Suppressor macrophage treated with lipopolysaccharide for 4 hours (primary cell): ENCODE measurements around the gene USP35.

ENCODE experiments used
- DNase-seq: peaks from one replicate; pipeline ENCODE4 v3.0.0-alpha.2; 2020

The USP35 gene

GRCh38 chr11:78244080-78244479 lies 55.4 kb downstream of the USP35 start:
- no peak for DNase-seq

GRCh38 chr11:78244546-78245255 lies 56.0 kb downstream of the USP35 start:
- peak; percentile 32 for DNase-seq

DNA sequence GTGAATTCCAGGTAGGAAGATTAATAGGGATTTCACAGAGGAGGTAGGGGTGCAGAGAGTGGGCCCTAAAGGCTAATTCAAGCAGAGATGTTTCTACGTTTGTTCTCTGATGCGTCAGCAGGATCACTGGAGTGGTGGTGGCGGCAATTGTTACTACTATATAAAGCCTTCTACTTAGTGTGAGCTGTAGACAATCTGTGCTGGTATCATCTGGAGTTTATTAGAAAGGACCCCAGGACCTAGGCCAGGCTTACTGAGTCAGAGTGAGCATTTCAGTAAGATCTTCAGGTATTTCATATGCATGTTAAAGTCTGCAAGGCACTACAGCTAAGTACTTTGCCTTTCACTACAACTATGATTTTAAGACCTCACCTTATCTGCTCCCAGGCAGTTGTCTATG lies 59.5 kb downstream of the USP35 start:
- no peak for DNase-seq

DNA sequence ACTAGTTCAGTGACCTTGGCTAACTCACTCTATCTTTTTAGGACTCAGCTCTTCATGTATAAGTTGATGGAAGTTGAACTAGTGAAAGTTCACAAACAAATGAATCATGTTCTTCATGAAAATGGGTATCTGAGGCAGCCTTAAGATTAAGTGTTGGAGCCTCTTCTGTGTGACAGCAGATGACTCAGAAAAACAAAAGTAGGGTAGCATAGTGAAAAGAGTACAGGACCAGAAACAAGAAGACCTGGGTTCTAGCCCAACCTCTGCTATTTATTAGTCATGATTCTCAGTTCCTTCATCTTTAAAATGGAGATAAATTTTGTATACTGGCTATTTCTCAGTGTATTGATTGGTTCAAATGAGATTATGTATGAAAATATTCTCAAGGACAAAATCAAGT lies 60.2 kb downstream of the USP35 start:
- DNase-seq = no peak

DNA sequence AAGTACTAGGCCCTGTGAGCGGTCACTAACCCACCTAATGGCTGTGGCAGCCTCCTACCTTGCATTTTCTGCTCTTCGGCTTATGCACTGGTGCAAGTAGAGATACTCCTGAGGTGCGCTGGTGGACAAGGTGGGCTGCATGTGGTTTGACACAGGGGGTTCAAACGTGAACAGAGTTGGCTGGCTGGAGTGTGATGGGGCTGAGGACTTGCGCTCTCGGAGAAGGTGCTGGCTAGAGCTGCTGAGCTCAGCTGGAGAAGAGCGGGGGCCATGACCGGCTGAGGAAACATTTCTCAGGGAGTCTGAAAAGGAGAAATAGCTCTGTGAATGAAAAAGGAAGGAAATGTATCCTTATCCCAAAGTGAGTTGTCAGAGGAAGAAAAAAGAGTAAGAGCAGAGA lies 61.4 kb downstream of the USP35 start:
- DNase-seq = no peak

DNA sequence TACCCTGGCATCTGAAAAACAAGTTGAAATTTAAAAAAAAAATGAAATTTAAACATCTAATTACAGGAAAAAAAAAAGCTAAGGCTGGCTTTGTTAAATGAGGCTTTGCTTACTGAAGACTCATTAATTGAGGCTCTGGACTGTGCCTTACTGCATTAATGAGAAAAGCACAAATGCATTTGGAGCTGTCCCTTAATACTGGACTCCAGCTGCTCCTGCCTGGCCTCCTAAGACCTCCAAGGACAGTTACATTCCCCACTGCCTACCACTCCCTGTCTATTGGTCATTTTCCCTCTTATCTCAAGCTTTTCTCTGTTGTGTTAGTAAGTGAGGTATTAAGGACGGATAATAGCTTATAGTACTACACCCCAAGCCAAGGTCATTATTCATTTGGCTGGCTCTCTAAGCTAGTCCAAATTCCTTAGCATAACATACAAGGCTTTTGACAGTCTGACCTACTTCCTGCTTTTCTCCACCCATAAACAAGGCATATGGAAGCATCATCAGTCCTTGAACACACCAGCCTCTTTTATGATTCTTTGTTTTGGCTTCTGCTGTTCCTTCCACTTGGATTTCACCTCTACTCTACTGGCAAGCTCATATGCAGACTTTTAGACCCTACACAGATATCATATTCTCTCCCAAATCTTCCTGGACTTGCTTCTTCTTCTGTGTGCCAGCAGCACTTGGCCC lies 62.5 kb downstream of the USP35 start:
- no peak for DNase-seq

- no peak for DNase-seq
These were observed 65.1 kb downstream of the USP35 start for GRCh38 chr11:78253797-78254196.

DNA sequence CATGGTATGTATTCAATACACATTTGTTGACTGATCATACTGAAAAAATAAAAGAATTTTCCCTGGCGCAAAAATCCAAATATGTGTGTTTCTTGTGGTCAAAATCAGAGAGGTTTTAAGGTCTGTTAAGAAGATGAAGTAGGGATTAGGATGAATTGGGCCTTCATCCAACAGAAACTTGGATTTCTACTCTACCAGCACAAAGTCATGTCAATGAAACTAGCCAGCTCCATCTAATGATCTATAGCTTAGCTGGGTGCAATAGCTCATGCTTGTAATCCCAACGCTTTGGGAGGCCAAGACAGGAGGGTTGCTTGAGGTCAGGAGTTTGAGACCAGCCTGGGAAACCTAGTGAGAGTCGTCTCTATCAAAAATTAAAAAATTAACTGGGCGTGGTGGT lies 65.5 kb downstream of the USP35 start:
- DNase-seq = no peak

GRCh38 chr11:78255919-78256318 lies 67.2 kb downstream of the USP35 start:
- DNase-seq = no peak

- DNase-seq = peak; percentile 24
These were observed 68.2 kb downstream of the USP35 start for GRCh38 chr11:78256962-78257361.

DNA sequence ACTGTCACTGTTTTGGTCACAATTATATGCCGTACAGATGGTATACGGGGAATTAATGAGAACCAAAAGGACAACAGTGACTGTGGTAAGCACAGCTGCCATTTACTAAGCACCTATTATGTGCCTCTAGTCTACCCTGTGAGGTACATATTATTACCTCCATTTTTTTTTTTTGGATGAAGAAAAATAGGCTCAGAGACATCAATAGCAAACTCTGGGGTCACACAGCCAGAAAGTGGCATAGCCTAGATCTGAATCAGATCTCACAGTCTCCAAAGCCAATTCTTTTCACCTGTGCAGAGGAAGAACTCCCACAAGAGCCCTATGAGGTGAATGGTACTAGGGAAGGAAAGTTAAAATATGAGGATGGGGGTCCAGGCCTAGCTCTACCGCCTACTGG lies 68.9 kb downstream of the USP35 start:
- no peak for DNase-seq

DNA sequence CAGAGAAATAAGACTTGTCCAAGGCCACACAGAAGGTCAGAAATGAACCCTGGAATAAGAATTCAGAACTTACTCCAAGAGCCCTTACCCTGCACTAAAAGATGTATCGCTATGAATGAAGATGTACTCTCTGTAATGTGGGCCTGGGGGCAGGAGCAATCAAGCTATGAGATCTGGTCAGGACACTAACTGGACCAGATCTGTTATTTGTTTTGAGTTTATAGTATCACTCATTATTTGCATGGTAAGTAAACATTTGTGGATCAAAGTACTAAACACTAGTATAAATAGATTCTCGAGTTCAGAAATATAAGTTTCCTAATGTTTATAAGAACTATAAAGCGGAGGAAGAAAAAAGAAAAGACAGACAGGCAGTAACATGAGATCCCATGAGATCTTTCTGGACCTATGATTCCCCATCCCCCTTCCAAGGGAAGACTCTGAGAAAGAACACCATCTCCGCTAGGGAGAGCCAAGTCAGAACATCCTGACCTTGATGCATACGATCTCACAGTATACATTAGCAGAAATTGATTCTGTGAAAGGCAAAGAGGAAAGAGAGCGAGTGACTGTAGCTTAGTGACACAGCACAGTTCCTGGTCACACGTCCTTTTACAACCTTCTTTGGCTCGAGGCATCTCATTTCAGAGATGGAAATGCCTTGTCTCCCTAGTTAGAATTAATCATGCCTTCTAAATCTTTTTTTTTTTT lies 71.2 kb downstream of the USP35 start:
- DNase-seq = no peak

GRCh38 chr11:78261367-78261766 lies 72.6 kb downstream of the USP35 start:
- no peak for DNase-seq

GRCh38 chr11:78261828-78262227 lies 73.1 kb downstream of the USP35 start:
- no peak for DNase-seq

DNA sequence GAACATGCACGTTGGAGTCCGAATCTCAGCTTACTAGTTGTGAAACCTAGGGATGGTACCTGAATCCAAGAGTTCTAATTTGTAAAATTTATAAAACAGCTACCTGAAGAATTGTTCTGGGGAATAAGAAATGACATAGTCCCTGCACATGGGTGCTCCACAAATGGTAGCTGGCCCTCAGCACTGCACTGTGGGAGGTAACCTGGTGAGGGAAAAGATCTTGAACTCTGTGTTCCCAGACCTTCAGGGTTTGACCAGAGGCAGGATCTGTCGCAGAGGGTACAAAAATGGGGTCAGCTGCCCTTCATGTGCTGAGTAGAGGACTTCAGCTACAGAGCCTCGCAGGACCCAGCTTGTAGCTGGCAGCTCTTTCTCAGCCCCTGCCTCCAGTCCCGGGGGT lies 73.5 kb downstream of the USP35 start:
- DNase-seq = no peak

DNA sequence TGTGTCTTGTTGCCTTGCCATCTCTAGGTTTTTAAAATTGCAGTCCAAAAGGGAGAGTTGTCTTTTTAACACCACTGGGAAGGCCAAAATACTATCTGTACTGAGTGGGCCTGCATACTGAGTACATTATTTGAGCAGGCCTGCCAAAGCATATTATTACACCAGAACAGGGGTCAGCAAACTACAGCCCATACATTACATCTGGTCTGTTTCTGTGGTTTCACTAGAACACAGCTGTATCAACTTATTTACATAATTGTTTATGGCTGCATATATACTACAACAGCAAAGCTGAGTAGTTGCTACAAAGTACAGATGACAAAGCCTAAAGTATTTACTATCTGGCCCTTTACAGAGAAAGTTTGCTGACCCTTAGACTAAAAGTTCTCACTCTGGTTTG lies 74.0 kb downstream of the USP35 start:
- no peak for DNase-seq
